H1 (cell line): Measurements from ENCODE around the gene ADAMTS8. TPM values are rescaled to one million over a fixed set of nuclear protein-coding genes. Genes with fewer than 3 reads are reported as not detected.

ENCODE experiments used
- CTCF ChIA-PET: fragments of 300-600 bp; sonication (Branson Sonifier 250); formaldehyde crosslinking; loops from one replicate; lab custom pipeline; 2021; ENCODE audit not compliant: partially characterized antibody; lab: Charles Lee
- POLR2A ChIA-PET: fragments of 300-600 bp; sonication (Branson Sonifier 250); formaldehyde crosslinking; loops from one replicate; lab custom pipeline; 2021; ENCODE audit warnings: inconsistent platforms; ENCODE audit not compliant: partially characterized antibody; lab: Charles Lee
- DNase-seq, 2 experiments: peaks; one replicate each; pipeline versions ENCODE4 v3.0.0 to v3.0.0-alpha.2; 2010 to 2022; ENCODE audit warnings: low spot score in 2 of 2, low read depth in 1 of 2, mixed read lengths in 1 of 2
- FAIRE-seq: peaks from 2 replicates; lab custom pipeline; 2011; peaks lifted over from hg19 to GRCh38; lab: Jason Lieb, UNC
- H2AFZ ChIP-seq: 2 replicates; pipeline ENCODE4 v1.8.1; 2012; ENCODE audit warnings: low read length, inconsistent platforms
- H2AK5ac ChIP-seq: 2 replicates; pipeline ENCODE4 v1.6.1; 2013; ENCODE audit warnings: low read depth, low read length
- H2BK120ac ChIP-seq: replicated peaks from 2 replicates; pipeline ENCODE3; 2013; ENCODE audit warnings: low read depth, low read length, inconsistent platforms
- H2BK12ac ChIP-seq: 2 replicates; pipeline ENCODE4 v1.6.1; 2013; ENCODE audit warnings: low read depth, low read length
- H2BK15ac ChIP-seq: 2 replicates; pipeline ENCODE4 v1.6.1; 2013; ENCODE audit warnings: low read length
- H2BK20ac ChIP-seq: 2 replicates; pipeline ENCODE4 v1.6.1; 2013; ENCODE audit warnings: low read length
- H2BK5ac ChIP-seq: 2 replicates; pipeline ENCODE4 v1.6.1; 2013; ENCODE audit warnings: low read depth, low read length
- H3K14ac ChIP-seq: 2 replicates; pipeline ENCODE4 v1.6.1; 2013; ENCODE audit warnings: inconsistent platforms; ENCODE audit not compliant: insufficient read length
- H3K18ac ChIP-seq: 2 replicates; pipeline ENCODE4 v1.6.1; 2013; ENCODE audit warnings: low read length; ENCODE audit errors: extremely low read depth
- H3K23ac ChIP-seq: 2 replicates; pipeline ENCODE4 v1.6.1; 2013; ENCODE audit warnings: inconsistent platforms; ENCODE audit not compliant: insufficient read length
- H3K23me2 ChIP-seq: 2 replicates; pipeline ENCODE4 v1.6.1; 2013; ENCODE audit warnings: low read depth, low read length
- H3K27ac ChIP-seq: 2 replicates; pipeline ENCODE4 v1.6.1; 2011; ENCODE audit warnings: low read depth, low read length, inconsistent platforms
- H3K27me3 ChIP-seq, 4 experiments: replicated peaks in 1 of 4; 1 replicate in 1 of 4; 2 replicates in 3 of 4; pipeline versions ENCODE4 v1.6.1 to v1.8.1; 2011 to 2013; ENCODE audit warnings: low read length in 3 of 4, mild to moderate bottlenecking in 3 of 4, inconsistent platforms in 2 of 4, mixed read lengths in 2 of 4, moderate library complexity in 1 of 4; ENCODE audit not compliant: control insufficient read depth in 3 of 4, insufficient read depth in 3 of 4; ENCODE audit errors: extremely low read depth in 1 of 4
- H3K36me3 ChIP-seq, 4 experiments: 2 replicates each; pipeline versions ENCODE4 v1.6.1 to v1.8.1; 2011 to 2013; ENCODE audit warnings: mild to moderate bottlenecking in 4 of 4, low read length in 3 of 4, moderate library complexity in 2 of 4, control low read depth in 1 of 4, inconsistent platforms in 1 of 4; ENCODE audit not compliant: insufficient read depth in 4 of 4, control insufficient read depth in 2 of 4
- H3K4ac ChIP-seq: replicated peaks from 2 replicates; pipeline ENCODE3; 2013; ENCODE audit warnings: low read length, low read depth, mixed read lengths, inconsistent platforms; ENCODE audit not compliant: insufficient read length
- H3K4me1 ChIP-seq, 4 experiments: replicated peaks in 1 of 4; 1 replicate in 1 of 4; 2 replicates in 3 of 4; pipeline versions ENCODE4 v1.6.1 to v1.8.1; 2011 to 2013; ENCODE audit warnings: low read length in 3 of 4, inconsistent platforms in 2 of 4, mixed read lengths in 1 of 4; ENCODE audit not compliant: insufficient read depth in 4 of 4, control insufficient read depth in 3 of 4
- H3K4me2 ChIP-seq, 2 experiments: 2 replicates each; pipeline versions ENCODE4 v1.6.1 to v1.8.1; 2011 to 2013; ENCODE audit warnings: low read depth in 2 of 2, low read length in 2 of 2, control low read depth in 1 of 2, inconsistent platforms in 1 of 2, mild to moderate bottlenecking in 1 of 2; ENCODE audit not compliant: insufficient read depth in 1 of 2
- H3K4me3 ChIP-seq, 4 experiments: fragments of 200-600, 300-600 bp in 1 of 4; sonication (generic), shearing (Covaris generic), sonication (Bioruptor Twin) in 1 of 4; 2 replicates each; pipeline versions ENCODE4 v1.5.1 to v1.8.1; 2011 to 2016; ENCODE audit warnings: low read length in 4 of 4, low read depth in 3 of 4, control low read depth in 2 of 4, inconsistent platforms in 2 of 4, mild to moderate bottlenecking in 2 of 4, mixed read lengths in 1 of 4, moderate library complexity in 1 of 4; ENCODE audit not compliant: insufficient read depth in 2 of 4; ENCODE audit errors: extremely low read depth in 1 of 4
- H3K56ac ChIP-seq: replicated peaks from 2 replicates; pipeline ENCODE3; 2013; ENCODE audit warnings: low read depth, mild to moderate bottlenecking, mixed read lengths, low read length, inconsistent platforms; ENCODE audit not compliant: insufficient read length
- H3K79me1 ChIP-seq: 2 replicates; pipeline ENCODE4 v1.6.1; 2013; ENCODE audit warnings: low read depth, low read length, control low read depth
- H3K79me2 ChIP-seq, 2 experiments: 2 replicates each; pipeline versions ENCODE4 v1.6.1 to v1.8.1; 2012 to 2013; ENCODE audit warnings: low read length in 2 of 2, mild to moderate bottlenecking in 2 of 2, inconsistent platforms in 1 of 2; ENCODE audit not compliant: insufficient read depth in 2 of 2, control insufficient read depth in 1 of 2
- H3K9ac ChIP-seq, 4 experiments: replicated peaks in 1 of 4; 1 replicate in 1 of 4; 2 replicates in 3 of 4; pipeline versions ENCODE4 v1.6.1 to v1.8.1; 2011 to 2013; ENCODE audit warnings: low read depth in 3 of 4, low read length in 3 of 4, control low read depth in 2 of 4, mild to moderate bottlenecking in 2 of 4, moderate library complexity in 2 of 4, inconsistent platforms in 1 of 4; ENCODE audit errors: extremely low read depth in 1 of 4
- H3K9me3 ChIP-seq, 2 experiments: 2 replicates each; pipeline versions ENCODE4 v1.6.1 to v1.8.1; 2012 to 2013; ENCODE audit warnings: mild to moderate bottlenecking in 2 of 2, moderate library complexity in 2 of 2, control low read depth in 1 of 2, inconsistent platforms in 1 of 2, low read depth in 1 of 2, low read length in 1 of 2, mixed read lengths in 1 of 2; ENCODE audit not compliant: insufficient read depth in 2 of 2
- H4K20me1 ChIP-seq, 2 experiments: replicated peaks in 1 of 2; 2 replicates each; pipeline versions ENCODE3 to v1.8.1; 2011 to 2013; ENCODE audit warnings: inconsistent platforms in 2 of 2, low read length in 2 of 2, mild to moderate bottlenecking in 1 of 2; ENCODE audit not compliant: insufficient read depth in 2 of 2, control insufficient read depth in 1 of 2
- H4K5ac ChIP-seq: 2 replicates; pipeline ENCODE4 v1.6.1; 2013; ENCODE audit warnings: low read length, low read depth, mixed read lengths, inconsistent platforms; ENCODE audit not compliant: insufficient read length
- H4K8ac ChIP-seq: 2 replicates; pipeline ENCODE4 v1.8.0; 2013; ENCODE audit warnings: mild to moderate bottlenecking, moderate library complexity, low read length, inconsistent platforms; ENCODE audit not compliant: insufficient read depth; ENCODE audit errors: extremely low read depth
- H4K91ac ChIP-seq: replicated peaks from 2 replicates; pipeline ENCODE3; 2013; ENCODE audit warnings: low read length, mixed read lengths, inconsistent platforms; ENCODE audit not compliant: insufficient read length
- BCL11A ChIP-seq, 2 experiments: IDR thresholded peaks; one replicate each; pipeline ENCODE4 v1.6.1; 2011; ENCODE audit warnings: low read depth in 2 of 2, low read length in 2 of 2, mild to moderate bottlenecking in 2 of 2
- BRCA1 ChIP-seq: IDR thresholded peaks from 2 replicates; pipeline ENCODE4 v1.6.1; 2012; ENCODE audit warnings: low read depth, low read length, improper control_type of control experiment
- CBX8 ChIP-seq: fragments of 300-800, 300-1000 bp; sonication (generic); IDR thresholded peaks from 2 replicates; pipeline ENCODE4 v1.7.1; 2016; ENCODE audit warnings: low read depth, low read length, borderline replicate concordance
- HDAC2 ChIP-seq, 2 experiments: fragments of 300-600 bp in 1 of 2; sonication (generic) in 1 of 2; IDR thresholded peaks; 2 replicates each; pipeline ENCODE4 v1.6.1; 2011 to 2012; ENCODE audit warnings: low read depth in 2 of 2, low read length in 2 of 2, mild to moderate bottlenecking in 2 of 2, moderate library complexity in 2 of 2, borderline replicate concordance in 1 of 2, inconsistent platforms in 1 of 2
- POU5F1 ChIP-seq: IDR thresholded peaks from 2 replicates; pipeline ENCODE4 v1.6.1; 2011; ENCODE audit warnings: low read depth, mild to moderate bottlenecking, low read length, moderate library complexity
- RFX5 ChIP-seq: IDR thresholded peaks from 2 replicates; pipeline ENCODE4 v1.6.1; 2011; ENCODE audit warnings: low read depth, low read length, improper control_type of control experiment, borderline replicate concordance
- SP1 ChIP-seq: IDR thresholded peaks from 2 replicates; pipeline ENCODE4 v1.6.1; 2011; ENCODE audit warnings: low read depth, low read length
- TAF7 ChIP-seq: optimal IDR thresholded peaks from 2 replicates; pipeline ENCODE3; 2011; ENCODE audit warnings: low read depth, mild to moderate bottlenecking, inconsistent platforms, low read length, moderate library complexity, borderline replicate concordance
- TEAD4 ChIP-seq: IDR thresholded peaks from 2 replicates; pipeline ENCODE4 v1.6.1; 2012; ENCODE audit warnings: low read depth, low read length, inconsistent platforms, mixed read lengths
- YY1 ChIP-seq: IDR thresholded peaks from 2 replicates; pipeline ENCODE4 v1.6.1; 2011; ENCODE audit warnings: low read depth, mild to moderate bottlenecking, low read length
- WGBS, 2 experiments: shearing (Covaris generic) in 1 of 2; methylation state at CpG; one replicate each; pipeline versions ENCODE4 v1.1.6 to v1.1.7; 2013 to 2015; ENCODE audit warnings: low lambda C conversion rate in 2 of 2, mixed read lengths in 2 of 2, inconsistent platforms in 1 of 2, low coverage in 1 of 2, missing lambda C conversion rate in 1 of 2; ENCODE audit not compliant: insufficient replicate concordance in 2 of 2, insufficient coverage in 1 of 2, insufficient read length in 1 of 2; ENCODE audit errors: extremely low coverage in 1 of 2, missing lambda C conversion rate in 1 of 2; 5-methylcytosine and 5-hydroxymethylcytosine counted together
- polyA plus RNA-seq, 7 experiments: library from polyadenylated mRNA; depleted of rRNA in 3 of 7; stranded (reverse) in 5 of 7; unstranded in 2 of 7; fragments of >200 nt in 5 of 7; fragments of 200-250 nt in 2 of 7; gene quantifications; 1 replicate in 5 of 7; 2 replicates in 1 of 7; 4 replicates in 1 of 7; pipeline versions ENCODE4 v1.2.1 to v1.2.3, GENCODE V29; 2011 to 2013; ENCODE audit warnings: missing spikeins in 2 of 7, mixed read lengths in 2 of 7
- total RNA-seq: library from RNA; stranded (reverse); fragmentation: NEBNext Ultra II Directional; extraction: Animal tissue kit (Norgen Biotek cat#: 25700); gene quantifications from 2 replicates; pipeline ENCODE4 v1.2.1, GENCODE V29; 2021

The ADAMTS8 gene
- total and polyA plus RNA-seq, 2 of the 8 experiments (the other 6 are each of a cell fraction or from before 2014, with no cell fraction given): 9.3 to 16.6 TPM

- Histone ChIP-seq H2AFZ (no peak overlapping the region), H4K8ac (no peak overlapping the region), H3K56ac (no peak overlapping the region), H3K36me3 (no peaks in the 10 kb centered on the region), H2AK5ac (no peak overlapping the region), H3K18ac (no peak overlapping the region), H3K23ac (no peak overlapping the region), H4K5ac (no peak overlapping the region), H3K4ac (no peak overlapping the region), H4K20me1 (no peaks in the 10 kb centered on the region), H3K79me1 (no peaks in the 10 kb centered on the region; the same call in 1 of the 2 replicates), H3K9ac (no peak overlapping the region), H2BK15ac (no peak overlapping the region), H3K27me3 (peaks cover 2 to 37% (median 34%) of the 10 kb centered on the region in 4 experiments), H3K4me3 (no peak overlapping the region), H3K27ac (no peak overlapping the region), H3K9me3 (no peaks in the 10 kb centered on the region), H4K91ac (no peak overlapping the region), H2BK120ac (no peak overlapping the region), H3K14ac (no peak overlapping the region), H3K79me2 (no peaks in the 10 kb centered on the region), H3K4me2 (no peak overlapping the region), H3K23me2 (peaks cover 9% of the 10 kb centered on the region; the same call in 1 of the 2 replicates), H2BK12ac (no peak overlapping the region), H2BK5ac (no peak overlapping the region), H2BK20ac (no peak overlapping the region), H3K4me1 (peaks cover 0 to 13% (median 9%) of the 10 kb centered on the region in 4 experiments; a peak in 6 of 7 replicates)
- CTCF ChIA-PET: interaction anchor here (0.8 to 4.1 kb wide), 11 partner anchors 9 to 438 kb away, joined by 3 to 21 read pairs (median 4); no protein-coding TSS in a partner anchor
- DNase-seq (no peak), FAIRE-seq (no peak)
- POLR2A ChIA-PET: interaction anchor here (0.9 to 1.2 kb wide), 2 partner anchors 9 to 194 kb away, joined by 3 to 5 read pairs; no protein-coding TSS in a partner anchor
- 92% methylated on average over 8 of the region's 8 CpGs; no CpG with 5 or more reads in 1 of the 2 experiments for WGBS, 2 experiments
- TF ChIP-seq CBX8 (no peak), TAF7 (no peak), YY1 (no peak), TEAD4 (no peak), BCL11A (IDR thresholded peaks at IDR 0.05; ENCODE audit: low read depth in 2 of 2, low read length in 2 of 2) (no peak), HDAC2 (IDR thresholded peaks at IDR 0.05; ENCODE audit: borderline replicate concordance in 1 of 2, low read depth in 2 of 2, low read length in 2 of 2) (no peak), POU5F1 (no peak), RFX5 (no peak), SP1 (no peak), BRCA1 (no peak)
Observed at GRCh38 chr11:130425156-130425555, 3.3 kb downstream of the ADAMTS8 start.
